Activated CD4-positive, alpha-beta T cell treated with anti-CD3 and anti-CD28 coated beads for 48 hours (primary cell): ENCODE measurements around the gene PLCD3.

Source experiments
- DNase-seq: peaks from one replicate; pipeline ENCODE4 v3.0.0-alpha.2; 2020

The PLCD3 gene

GRCh38 chr17:45149669-45150664 lies 17.7 kb upstream of the PLCD3 start:
- DNase-seq = peak; percentile 60

- DNase-seq = peak; percentile 82
Measured at GRCh38 chr17:45149037-45149668, 16.8 kb upstream of the PLCD3 start.

GRCh38 chr17:45148183-45149036 lies 16.1 kb upstream of the PLCD3 start, which contains the start of gene HEXIM1:
Gene HEXIM1 (plus strand): TSS chr17:45148475. CDS start chr17:45149191, 716 bp downstream.
- peak; percentile 99 for DNase-seq

GRCh38 chr17:45147581-45148182 lies 15.4 kb upstream of the PLCD3 start:
- DNase-seq = peak; percentile 89

- DNase-seq = no peak
Measured at GRCh38 chr17:45146890-45147580, 14.7 kb upstream of the PLCD3 start.

- DNase-seq = no peak
Measured at GRCh38 chr17:45146592-45146889, 14.2 kb upstream of the PLCD3 start.

- no peak for DNase-seq
Measured at GRCh38 chr17:45146166-45146565, 13.9 kb upstream of the PLCD3 start.

- no peak for DNase-seq
Measured at GRCh38 chr17:45145035-45145389, 12.7 kb upstream of the PLCD3 start.

GRCh38 chr17:45144199-45145034 lies 12.1 kb upstream of the PLCD3 start:
- peak; percentile 28 for DNase-seq

GRCh38 chr17:45143767-45144198 lies 11.5 kb upstream of the PLCD3 start:
- peak; percentile 43 for DNase-seq

GRCh38 chr17:45143094-45143670 lies 10.9 kb upstream of the PLCD3 start:
- no peak for DNase-seq

GRCh38 chr17:45139533-45139920 lies 7.2 kb upstream of the PLCD3 start:
- DNase-seq = no peak

- no peak for DNase-seq
Measured at GRCh38 chr17:45138911-45139532, 6.7 kb upstream of the PLCD3 start.

- no peak for DNase-seq
Measured at GRCh38 chr17:45137561-45138305, 5.4 kb upstream of the PLCD3 start.

- no peak for DNase-seq
Measured at GRCh38 chr17:45136846-45137560, 4.7 kb upstream of the PLCD3 start.

GRCh38 chr17:45135978-45136791 lies 3.9 kb upstream of the PLCD3 start:
- DNase-seq = peak; percentile 26

- DNase-seq = peak; percentile 97
Measured at GRCh38 chr17:45135192-45135977, 3.1 kb upstream of the PLCD3 start, which contains the start of gene ACBD4. Gene ACBD4 (plus strand): TSS chr17:45135687. CDS start chr17:45136145, 458 bp downstream.
